Forelimb muscle (tissue), 1 donor: ENCODE measurements around the gene TBC1D2. TPM values are rescaled to one million over a fixed set of nuclear protein-coding genes. Genes with fewer than 3 reads are reported as not detected.

Experiments used
- DNase-seq: peaks from one replicate; pipeline ENCODE4 v3.0.0-alpha.2; 2013; ENCODE audit warnings: low read depth
- polyA plus RNA-seq: library from polyadenylated mRNA; unstranded; fragments of 120-200 nt; gene quantifications from one replicate; pipeline ENCODE4 v1.2.1, GENCODE V29; 2013; ENCODE audit not compliant: insufficient read length

Gene TBC1D2
- polyA plus RNA-seq, 1 donor: 2.2 TPM

DNA sequence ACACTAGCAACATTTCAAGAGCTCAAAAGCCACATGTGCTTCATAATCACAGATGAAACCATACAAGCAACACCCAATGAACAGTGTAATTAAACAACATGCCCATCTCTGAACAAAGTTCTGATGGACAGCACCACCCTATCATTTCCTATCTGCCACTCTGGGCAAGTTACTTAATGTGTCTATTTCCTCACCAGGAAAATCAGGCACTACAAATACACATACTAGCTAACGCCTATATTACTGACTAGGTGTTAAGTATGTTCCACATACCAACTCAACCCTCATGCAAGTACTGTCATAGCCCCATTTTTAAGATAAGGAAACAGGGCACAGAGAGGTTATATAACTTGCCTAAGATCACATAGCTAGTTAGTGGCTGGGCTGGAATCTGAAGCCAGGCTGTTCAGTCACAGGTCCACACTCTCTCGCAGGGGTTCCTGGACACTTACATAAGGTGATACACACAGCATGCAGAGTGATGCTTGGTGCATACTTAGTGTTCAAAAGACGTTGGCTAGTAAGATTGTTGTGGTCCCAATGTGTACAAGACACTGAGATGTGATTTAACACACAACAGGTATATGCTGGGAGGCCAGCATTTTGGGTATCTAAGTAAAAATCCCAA is 87.2 kb downstream of the TBC1D2 start:
- no peak for DNase-seq

DNA sequence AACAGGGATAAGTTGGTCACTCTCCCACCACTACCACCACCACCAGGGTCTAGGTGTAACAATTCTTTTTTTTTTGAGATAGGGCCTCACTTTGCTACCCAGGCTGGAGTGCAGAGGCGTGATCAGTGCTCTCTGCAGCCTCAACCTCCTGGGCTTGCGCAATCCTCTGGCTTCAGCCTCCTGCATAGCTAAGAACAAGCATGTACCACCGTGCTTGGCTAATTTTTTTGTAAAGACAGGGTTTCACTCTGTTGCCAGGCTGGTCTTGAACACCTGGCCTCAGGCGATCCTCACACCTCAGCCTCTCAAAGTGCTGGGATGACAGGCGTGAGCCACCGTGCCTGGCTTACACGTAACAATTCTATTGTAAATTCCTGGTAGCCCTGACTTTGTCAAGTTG is 90.5 kb downstream of the TBC1D2 start:
- no peak for DNase-seq

DNA sequence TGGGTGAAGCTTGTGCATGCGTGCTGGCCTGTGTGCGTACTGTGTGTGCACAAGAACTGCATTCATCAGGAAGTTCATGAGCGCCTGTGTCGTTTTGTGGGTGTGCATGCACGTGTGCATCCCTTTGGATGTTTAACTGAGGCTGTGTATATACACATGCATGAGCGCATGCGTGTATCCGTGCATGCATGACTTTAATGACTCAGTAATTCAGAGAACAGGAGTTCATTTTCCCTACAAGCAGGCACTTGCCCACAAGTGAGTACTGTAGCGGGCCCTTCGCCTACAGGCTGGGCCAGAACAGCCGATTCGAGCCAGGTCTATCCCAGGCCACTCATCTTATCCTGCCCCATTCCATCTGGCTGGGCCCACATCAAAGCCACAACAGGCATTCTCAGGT is 92.8 kb downstream of the TBC1D2 start:
- no peak for DNase-seq

DNA sequence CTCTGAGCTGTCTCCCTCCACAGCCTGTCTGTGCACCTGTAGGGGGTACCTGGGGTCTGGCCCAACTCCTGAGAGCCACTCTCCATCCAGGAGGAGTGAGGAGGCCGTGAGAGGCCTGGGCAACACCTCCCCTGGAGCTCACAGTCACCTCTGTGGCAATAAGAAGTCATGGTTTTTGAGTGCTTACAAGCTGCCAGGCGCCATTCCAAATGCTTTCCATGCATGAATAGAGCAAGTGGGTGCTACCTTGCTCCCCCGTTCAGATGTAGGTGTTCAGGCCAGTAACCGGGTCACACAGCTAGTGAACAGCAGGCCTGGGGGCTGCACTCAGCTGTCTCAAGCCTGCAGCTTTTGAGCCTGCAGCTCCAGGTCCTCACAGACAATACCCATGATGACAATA is 93.6 kb downstream of the TBC1D2 start:
- no peak for DNase-seq

DNA sequence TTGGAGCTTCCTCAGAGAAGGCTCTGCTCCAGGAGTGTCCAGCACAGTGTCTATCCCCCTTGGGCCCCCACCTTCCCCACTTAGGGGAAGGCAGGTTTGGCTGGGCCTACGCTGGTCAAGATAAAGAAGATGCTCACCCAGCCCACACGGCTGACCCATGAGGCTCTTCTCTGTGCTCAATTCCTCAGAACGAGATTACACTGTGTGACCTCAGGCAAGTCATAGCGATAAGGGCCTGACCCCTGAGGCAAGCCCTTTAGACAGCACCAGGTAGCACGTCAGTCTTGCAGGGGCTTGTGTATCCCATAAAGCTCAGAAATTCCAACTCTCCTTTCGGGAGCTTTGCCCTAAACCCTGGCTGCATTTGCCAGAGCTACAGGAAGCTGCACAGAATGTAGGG is 95.7 kb downstream of the TBC1D2 start:
- DNase-seq: no peak

DNA sequence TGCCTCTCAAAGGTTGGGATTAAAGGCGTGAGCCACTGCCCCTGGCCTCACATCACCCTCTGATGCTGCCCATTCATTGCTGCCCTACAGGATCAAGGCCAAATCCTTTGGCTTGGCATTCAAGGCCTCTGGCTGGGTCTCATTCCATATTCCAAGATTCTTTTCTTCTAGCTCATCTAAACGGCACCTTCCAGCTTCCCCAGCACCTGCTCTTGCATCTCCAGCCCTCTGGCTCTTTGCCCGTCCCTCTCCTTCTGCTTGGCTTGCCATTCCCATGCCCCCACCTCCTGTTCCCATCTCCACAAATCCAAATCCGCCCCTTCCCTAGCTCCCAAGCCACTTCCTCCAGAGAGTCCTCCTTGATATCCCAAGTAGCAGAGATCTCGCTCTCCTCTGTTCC is 96.1 kb downstream of the TBC1D2 start:
- no peak for DNase-seq

DNA sequence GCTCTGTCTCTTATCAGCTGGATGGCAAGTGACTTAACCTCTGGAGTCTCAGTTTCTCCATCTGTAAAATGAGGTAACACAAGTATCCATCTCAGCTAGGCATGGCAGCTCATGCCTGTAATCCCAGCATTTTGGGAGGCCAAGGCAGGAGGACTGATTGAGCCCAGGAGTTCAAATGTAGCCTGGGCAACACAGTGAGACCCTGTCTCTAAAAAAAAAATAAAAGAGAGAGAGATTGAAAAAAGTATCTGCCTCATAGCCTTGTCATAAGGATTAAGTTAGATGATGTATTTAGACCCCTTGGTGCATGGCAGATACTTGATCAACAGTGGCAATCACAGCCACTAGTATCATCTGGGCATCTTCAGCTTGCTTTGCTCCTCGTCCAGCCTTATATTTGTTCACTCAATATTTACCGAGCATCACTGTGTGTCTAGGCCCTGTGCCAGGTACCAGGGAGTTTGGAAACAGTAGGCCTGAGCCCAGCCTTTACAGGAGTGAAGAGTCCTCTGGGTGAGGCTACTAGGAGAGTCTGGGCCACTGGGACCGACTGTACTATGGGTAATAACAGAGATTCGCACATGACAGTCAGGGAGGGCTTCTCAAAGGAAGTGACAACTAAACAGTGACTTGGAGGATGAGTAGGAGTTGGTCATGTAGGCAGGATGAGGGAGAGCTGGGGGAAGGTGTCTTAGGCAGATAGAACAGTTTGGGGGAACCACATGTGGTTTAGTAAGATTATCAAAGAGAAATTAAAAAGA is 97.2 kb downstream of the TBC1D2 start:
- no peak for DNase-seq

DNA sequence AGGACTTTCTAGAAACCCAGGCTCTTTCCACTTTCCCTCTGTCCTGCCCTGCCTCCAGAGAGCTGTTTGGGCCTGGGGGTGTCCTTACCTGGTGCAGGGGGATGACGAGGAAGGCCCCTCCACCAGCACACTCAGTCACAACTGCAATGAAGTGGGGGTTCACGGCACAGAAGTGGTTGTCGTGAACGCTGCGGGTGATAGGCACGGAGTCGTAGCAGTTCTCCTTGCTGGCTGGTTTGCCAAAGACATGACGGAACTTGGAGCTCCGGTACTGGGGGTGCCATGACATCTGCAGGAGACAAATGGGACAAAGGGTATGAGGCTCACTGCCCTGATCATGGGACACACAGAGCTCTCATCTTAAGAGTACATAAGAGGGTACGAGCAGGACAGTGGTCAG is 98.1 kb downstream of the TBC1D2 start:
- no peak for DNase-seq

DNA sequence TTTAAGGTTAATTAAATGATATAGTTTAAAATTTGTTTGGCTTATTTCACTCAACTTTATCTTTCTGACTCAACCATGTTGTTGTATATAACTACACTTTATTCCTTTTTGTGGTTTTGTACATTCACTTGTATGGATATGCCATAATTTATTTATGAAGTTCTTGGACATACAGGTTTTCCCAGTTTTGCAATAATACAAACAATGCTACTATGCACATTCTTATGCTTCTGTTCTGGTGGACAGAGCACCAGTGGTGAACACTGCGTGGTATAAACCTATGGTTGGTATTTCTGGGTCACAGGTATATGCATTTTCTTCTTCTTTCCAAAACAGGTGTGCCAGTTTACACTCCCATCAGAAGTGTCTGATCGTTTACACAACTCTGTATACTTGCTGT is 100.8 kb downstream of the TBC1D2 start:
- DNase-seq: no peak

DNA sequence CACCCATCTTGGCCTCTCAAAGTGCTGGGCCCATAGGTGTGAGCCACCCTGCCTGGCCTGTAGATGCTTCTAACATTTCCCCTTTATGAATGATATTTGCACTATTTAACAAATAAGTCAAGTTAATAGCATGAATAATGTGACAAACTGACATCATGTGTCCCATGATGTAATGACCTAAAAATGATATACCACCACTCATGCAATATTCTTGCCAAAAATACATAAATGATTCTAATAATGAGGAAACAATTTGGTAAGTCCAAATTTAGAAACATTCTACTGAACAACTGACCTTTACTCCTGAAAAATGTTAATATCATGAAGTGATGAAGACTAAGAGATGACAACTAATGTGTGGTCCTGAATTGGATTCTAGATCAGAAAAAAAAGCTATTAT is 102.9 kb downstream of the TBC1D2 start:
- DNase-seq: no peak

DNA sequence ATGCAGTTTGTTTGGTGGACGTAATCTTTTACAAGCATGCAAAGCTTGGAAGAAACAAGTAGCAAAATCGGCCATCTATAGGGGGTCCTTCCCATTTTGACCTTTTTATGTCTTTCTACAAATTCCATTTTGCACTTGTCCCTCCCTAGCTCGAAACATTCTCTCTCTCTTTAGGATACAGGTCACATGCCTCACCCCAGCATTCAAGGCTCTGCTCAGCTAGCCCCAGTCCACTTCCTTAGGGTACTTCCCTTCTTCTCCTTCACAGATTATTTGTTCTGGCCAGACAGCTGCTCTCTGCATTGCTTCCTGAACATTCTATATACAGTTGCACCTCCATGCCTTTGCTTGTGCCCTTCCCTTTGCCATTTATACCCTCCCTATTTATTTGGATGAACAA is 104.7 kb downstream of the TBC1D2 start:
- DNase-seq: no peak

DNA sequence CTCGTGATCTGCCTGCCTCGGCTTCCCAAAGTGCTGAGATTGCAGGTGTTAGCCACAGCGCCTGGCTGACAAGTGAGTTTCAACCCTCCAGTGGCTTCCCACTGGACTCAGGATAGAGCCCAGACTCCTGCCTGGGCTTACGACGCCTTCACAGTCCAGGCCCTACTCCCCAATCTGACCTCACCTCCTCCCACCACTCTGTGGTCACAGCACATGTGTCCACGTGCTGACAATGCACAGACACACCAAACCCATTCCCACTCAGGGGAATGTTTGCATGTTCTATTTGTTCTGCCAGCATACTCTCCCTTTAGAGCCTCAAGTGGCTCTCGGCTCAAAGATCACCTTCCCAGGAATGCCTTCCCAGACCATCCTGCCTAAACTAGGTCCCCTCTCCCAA is 105.3 kb downstream of the TBC1D2 start:
- DNase-seq: no peak

DNA sequence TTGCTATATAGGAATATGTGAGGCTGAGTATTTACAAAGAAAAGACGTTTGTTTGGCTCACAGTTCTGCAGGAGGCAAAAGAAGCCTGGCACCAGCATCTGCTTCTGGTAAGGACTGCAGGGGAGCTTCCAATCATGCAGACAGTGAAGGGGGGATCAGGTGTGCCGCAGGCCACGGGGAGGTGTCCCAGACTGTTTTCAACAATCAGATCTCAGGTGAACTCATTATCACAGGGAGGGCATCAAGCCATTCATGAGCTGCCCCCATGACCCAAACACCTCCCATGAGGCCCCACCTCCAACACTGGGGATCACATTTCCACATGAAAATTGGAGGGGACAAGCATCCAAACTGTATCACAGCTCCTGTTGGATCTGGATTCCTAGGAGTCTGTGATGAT is 106.0 kb downstream of the TBC1D2 start:
- DNase-seq: no peak

Other genes starting within 250 kb of the TBC1D2 start
- 32.2 TPM for gene NANS, start 198.9 kb downstream of the TBC1D2 start, polyA plus RNA-seq
- gene TRIM14, start 136.4 kb downstream of the TBC1D2 start, polyA plus RNA-seq: 1.0 TPM
- 0.32 TPM for gene CORO2A, start 63.0 kb downstream of the TBC1D2 start, polyA plus RNA-seq